ENCODE measurements around the gene UBE4B. TPM values are rescaled to one million over a fixed set of nuclear protein-coding genes. Genes with fewer than 3 reads are reported as not detected.

UBE4B gene
- total RNA-seq, 1 experiment from 2014 or later: 54.7 TPM

DNA sequence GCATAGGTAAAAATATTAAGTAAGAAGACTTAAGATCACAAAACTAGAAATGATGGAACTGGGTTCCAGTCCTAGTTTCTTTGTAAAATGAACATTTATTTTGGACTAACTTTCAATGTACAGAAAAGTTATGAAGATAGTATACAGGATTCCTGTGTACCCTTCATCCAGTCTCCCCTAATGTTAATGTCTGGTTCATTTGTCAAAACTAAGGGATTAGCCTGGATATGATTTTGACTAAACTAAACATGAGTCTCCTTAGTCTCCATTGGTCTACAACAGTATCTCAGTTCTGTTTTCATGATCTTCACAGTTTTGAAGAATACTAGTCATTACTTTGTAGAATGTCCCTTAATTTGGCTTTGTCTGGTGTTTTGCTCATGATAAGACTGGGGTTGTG, 54.5 kb downstream of the UBE4B start:
- Histone ChIP-seq H3K4me3 (ENCODE audit: low read depth in 2 of 2, low read length in 2 of 2) (no peak overlapping the region), H3K9me3 (ENCODE audit: control insufficient read depth, insufficient read depth, low read depth, low read length) (no peaks in the 10 kb centered on the region), H3K27me3 (ENCODE audit: control insufficient read depth, insufficient read depth, low read length) (no peaks in the 10 kb centered on the region), H3K4me1 (ENCODE audit: control insufficient read depth, insufficient read depth, low read length) (no peaks in the 10 kb centered on the region), H3K27ac (ENCODE audit: low read length) (no peak overlapping the region), H3K36me3 (ENCODE audit: control insufficient read depth, insufficient read depth, low read length) (no peaks in the 10 kb centered on the region)
- CTCF ChIA-PET: no interaction called here
- BruUV-seq (replicated peaks): no TSS peak
- no peak for DNase-seq (ENCODE audit: low read depth, low spot score)
- TF ChIP-seq, protein P1, sequence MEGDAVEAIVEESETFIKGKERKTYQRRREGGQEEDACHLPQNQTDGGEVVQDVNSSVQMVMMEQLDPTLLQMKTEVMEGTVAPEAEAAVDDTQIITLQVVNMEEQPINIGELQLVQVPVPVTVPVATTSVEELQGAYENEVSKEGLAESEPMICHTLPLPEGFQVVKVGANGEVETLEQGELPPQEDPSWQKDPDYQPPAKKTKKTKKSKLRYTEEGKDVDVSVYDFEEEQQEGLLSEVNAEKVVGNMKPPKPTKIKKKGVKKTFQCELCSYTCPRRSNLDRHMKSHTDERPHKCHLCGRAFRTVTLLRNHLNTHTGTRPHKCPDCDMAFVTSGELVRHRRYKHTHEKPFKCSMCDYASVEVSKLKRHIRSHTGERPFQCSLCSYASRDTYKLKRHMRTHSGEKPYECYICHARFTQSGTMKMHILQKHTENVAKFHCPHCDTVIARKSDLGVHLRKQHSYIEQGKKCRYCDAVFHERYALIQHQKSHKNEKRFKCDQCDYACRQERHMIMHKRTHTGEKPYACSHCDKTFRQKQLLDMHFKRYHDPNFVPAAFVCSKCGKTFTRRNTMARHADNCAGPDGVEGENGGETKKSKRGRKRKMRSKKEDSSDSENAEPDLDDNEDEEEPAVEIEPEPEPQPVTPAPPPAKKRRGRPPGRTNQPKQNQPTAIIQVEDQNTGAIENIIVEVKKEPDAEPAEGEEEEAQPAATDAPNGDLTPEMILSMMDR (IDR thresholded peaks at IDR 0.05): no peak
- TF ChIP-seq TCF7L2 (IDR thresholded peaks at IDR 0.05; ENCODE audit: low read depth, low read length): no peak
- no peak for TF ChIP-seq SIN3A (IDR thresholded peaks at IDR 0.05; ENCODE audit: borderline replicate concordance, insufficient read depth, low read depth, low read length)
- no peak for TF ChIP-seq POLR2AphosphoS5 (IDR thresholded peaks at IDR 0.05; ENCODE audit: low read depth, low read length)
- intact Hi-C loops (cut with micrococcal nuclease; ENCODE audit: unreplicated experiment): no loop called here
- POLR2A ChIA-PET: no interaction called here
- ATAC-seq: no peak
- in situ Hi-C loops (cut with HindIII; ENCODE audit: low pct_unique_long_range_greater_than_20kb, low sequenced_read_pairs): no loop called here

DNA sequence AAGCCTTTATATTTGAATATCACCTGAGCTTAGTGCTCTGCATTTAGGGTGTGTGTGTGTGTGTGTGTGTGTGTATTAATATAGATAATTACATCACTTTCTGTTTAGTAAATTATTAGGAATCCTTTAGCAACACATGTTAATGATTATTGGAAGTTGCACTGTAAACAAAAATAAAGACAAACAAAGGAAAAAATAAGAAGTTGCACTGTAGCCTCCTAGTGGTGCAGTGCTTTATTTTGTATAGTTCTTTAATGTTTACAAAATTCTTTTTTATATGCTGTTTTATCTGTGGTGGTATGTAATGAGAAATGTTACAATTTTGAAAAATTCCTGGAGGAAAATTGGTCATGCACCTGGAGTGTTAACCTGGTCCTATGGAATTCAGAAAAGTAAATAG, 69.2 kb downstream of the UBE4B start:
- Histone ChIP-seq H3K4me3 (ENCODE audit: low read depth in 2 of 2, low read length in 2 of 2) (no peak overlapping the region), H3K9me3 (ENCODE audit: control insufficient read depth, insufficient read depth, low read depth, low read length) (no peaks in the 10 kb centered on the region), H3K4me1 (ENCODE audit: control insufficient read depth, insufficient read depth, low read length) (no peaks in the 10 kb centered on the region), H3K27me3 (ENCODE audit: control insufficient read depth, insufficient read depth, low read length) (no peaks in the 10 kb centered on the region), H3K27ac (ENCODE audit: low read length) (no peak overlapping the region), H3K36me3 (ENCODE audit: control insufficient read depth, insufficient read depth, low read length) (peaks cover 20% of the 10 kb centered on the region)
- DNase-seq (ENCODE audit: low read depth, low spot score): no peak
- TF ChIP-seq, protein P1 (IDR thresholded peaks at IDR 0.05): no peak
- TF ChIP-seq, protein P2, sequence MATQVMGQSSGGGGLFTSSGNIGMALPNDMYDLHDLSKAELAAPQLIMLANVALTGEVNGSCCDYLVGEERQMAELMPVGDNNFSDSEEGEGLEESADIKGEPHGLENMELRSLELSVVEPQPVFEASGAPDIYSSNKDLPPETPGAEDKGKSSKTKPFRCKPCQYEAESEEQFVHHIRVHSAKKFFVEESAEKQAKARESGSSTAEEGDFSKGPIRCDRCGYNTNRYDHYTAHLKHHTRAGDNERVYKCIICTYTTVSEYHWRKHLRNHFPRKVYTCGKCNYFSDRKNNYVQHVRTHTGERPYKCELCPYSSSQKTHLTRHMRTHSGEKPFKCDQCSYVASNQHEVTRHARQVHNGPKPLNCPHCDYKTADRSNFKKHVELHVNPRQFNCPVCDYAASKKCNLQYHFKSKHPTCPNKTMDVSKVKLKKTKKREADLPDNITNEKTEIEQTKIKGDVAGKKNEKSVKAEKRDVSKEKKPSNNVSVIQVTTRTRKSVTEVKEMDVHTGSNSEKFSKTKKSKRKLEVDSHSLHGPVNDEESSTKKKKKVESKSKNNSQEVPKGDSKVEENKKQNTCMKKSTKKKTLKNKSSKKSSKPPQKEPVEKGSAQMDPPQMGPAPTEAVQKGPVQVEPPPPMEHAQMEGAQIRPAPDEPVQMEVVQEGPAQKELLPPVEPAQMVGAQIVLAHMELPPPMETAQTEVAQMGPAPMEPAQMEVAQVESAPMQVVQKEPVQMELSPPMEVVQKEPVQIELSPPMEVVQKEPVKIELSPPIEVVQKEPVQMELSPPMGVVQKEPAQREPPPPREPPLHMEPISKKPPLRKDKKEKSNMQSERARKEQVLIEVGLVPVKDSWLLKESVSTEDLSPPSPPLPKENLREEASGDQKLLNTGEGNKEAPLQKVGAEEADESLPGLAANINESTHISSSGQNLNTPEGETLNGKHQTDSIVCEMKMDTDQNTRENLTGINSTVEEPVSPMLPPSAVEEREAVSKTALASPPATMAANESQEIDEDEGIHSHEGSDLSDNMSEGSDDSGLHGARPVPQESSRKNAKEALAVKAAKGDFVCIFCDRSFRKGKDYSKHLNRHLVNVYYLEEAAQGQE (IDR thresholded peaks at IDR 0.05; ENCODE audit: insufficient read depth in 1 of 2, low read depth in 2 of 2, low read length in 1 of 2): no peak
- TF ChIP-seq POLR2AphosphoS5 (IDR thresholded peaks at IDR 0.05; ENCODE audit: low read depth, low read length) (no peak), SIN3A (IDR thresholded peaks at IDR 0.05; ENCODE audit: borderline replicate concordance, insufficient read depth, low read depth, low read length) (no peak), TCF7L2 (IDR thresholded peaks at IDR 0.05; ENCODE audit: low read depth, low read length) (no peak)
- ChIA-PET CTCF (no interaction called here), POLR2A (no interaction called here)
- no TSS peak for BruUV-seq (replicated peaks)
- in situ Hi-C loops (cut with HindIII; ENCODE audit: low pct_unique_long_range_greater_than_20kb, low sequenced_read_pairs) (no loop called here), intact Hi-C loops (cut with micrococcal nuclease; ENCODE audit: unreplicated experiment) (no loop called here)
- no peak for ATAC-seq
